ENCODE measurements around the gene EHD4.

- no peak for TF ChIP-seq CTCF (IDR thresholded peaks at IDR 0.05; ENCODE audit: low read length)
- no peak for TF ChIP-seq EZH2 (IDR thresholded peaks at IDR 0.05; ENCODE audit: borderline replicate concordance, low read length)
Observed at GRCh38 chr15:41891946-41892345, 80.4 kb downstream of the EHD4 start.
